GM21825 (cell line): ENCODE results near the gene SF3A2.

Source experiments
- ATAC-seq: cut with Tn5 transposase; IDR thresholded peaks from one replicate; pipeline ENCODE4 v1.9.1; 2021; ENCODE audit warnings: mild to moderate bottlenecking, moderate library complexity; ENCODE audit not compliant: unreplicated experiment

Gene SF3A2

GRCh38 chr19:2207991-2208860, 28.4 kb upstream of the SF3A2 start:
- no peak for ATAC-seq

- no peak for ATAC-seq
Measured at GRCh38 chr19:2208975-2209374, 27.6 kb upstream of the SF3A2 start.

GRCh38 chr19:2209408-2209807, 27.2 kb upstream of the SF3A2 start:
- no peak for ATAC-seq

- ATAC-seq, result no peak
Measured at GRCh38 chr19:2210206-2210605, 26.4 kb upstream of the SF3A2 start.

GRCh38 chr19:2210987-2211740, 25.5 kb upstream of the SF3A2 start:
- no peak for ATAC-seq

GRCh38 chr19:2212861-2213711, 23.5 kb upstream of the SF3A2 start:
- no peak for ATAC-seq

GRCh38 chr19:2213799-2214198, 22.8 kb upstream of the SF3A2 start:
- no peak for ATAC-seq

- no peak for ATAC-seq
Measured at GRCh38 chr19:2214251-2214650, 22.4 kb upstream of the SF3A2 start.

GRCh38 chr19:2215281-2215751, 21.3 kb upstream of the SF3A2 start:
- ATAC-seq, result no peak

GRCh38 chr19:2216361-2217225, 20.0 kb upstream of the SF3A2 start:
- no peak for ATAC-seq

GRCh38 chr19:2217591-2217990, 19.0 kb upstream of the SF3A2 start:
- no peak for ATAC-seq

GRCh38 chr19:2219726-2220125, 16.9 kb upstream of the SF3A2 start:
- no peak for ATAC-seq

- ATAC-seq, result no peak
Measured at GRCh38 chr19:2221250-2221831, 15.3 kb upstream of the SF3A2 start.

- ATAC-seq, result no peak
Measured at GRCh38 chr19:2221918-2222317, 14.7 kb upstream of the SF3A2 start.

- ATAC-seq, result no peak
Measured at GRCh38 chr19:2223391-2223790, 13.2 kb upstream of the SF3A2 start.

- no peak for ATAC-seq
Measured at GRCh38 chr19:2223959-2224358, 12.7 kb upstream of the SF3A2 start.

- ATAC-seq, result no peak
Measured at GRCh38 chr19:2224754-2225349, 11.8 kb upstream of the SF3A2 start.

GRCh38 chr19:2225415-2226050, 11.1 kb upstream of the SF3A2 start:
- ATAC-seq, result no peak
